HG02678 (cell line): ENCODE results near the gene FOXN3.

Source experiments
- ATAC-seq: cut with Tn5 transposase; IDR thresholded peaks from one replicate; pipeline ENCODE4 v1.9.1; 2021; ENCODE audit warnings: mild to moderate bottlenecking, moderate library complexity; ENCODE audit not compliant: unreplicated experiment

FOXN3 gene

GRCh38 chr14:89386212-89386886 lies 30.7 kb downstream of the FOXN3 start:
- no peak for ATAC-seq

- no peak for ATAC-seq
Measured at GRCh38 chr14:89384636-89385035, 32.4 kb downstream of the FOXN3 start.

GRCh38 chr14:89384023-89384422 lies 33.0 kb downstream of the FOXN3 start:
- ATAC-seq = peak; percentile 90

- no peak for ATAC-seq
Measured at GRCh38 chr14:89382901-89383845, 33.9 kb downstream of the FOXN3 start.

GRCh38 chr14:89382487-89382886 lies 34.5 kb downstream of the FOXN3 start:
- no peak for ATAC-seq

GRCh38 chr14:89379891-89380820 lies 36.9 kb downstream of the FOXN3 start:
- ATAC-seq = no peak

GRCh38 chr14:89379006-89379405 lies 38.0 kb downstream of the FOXN3 start:
- ATAC-seq = no peak

GRCh38 chr14:89378119-89378518 lies 38.9 kb downstream of the FOXN3 start:
- ATAC-seq = peak; percentile 86

- no peak for ATAC-seq
Measured at GRCh38 chr14:89377544-89377943, 39.5 kb downstream of the FOXN3 start.

- ATAC-seq = no peak
Measured at GRCh38 chr14:89374908-89375307, 42.1 kb downstream of the FOXN3 start.

GRCh38 chr14:89373185-89373584 lies 43.8 kb downstream of the FOXN3 start:
- ATAC-seq = no peak

GRCh38 chr14:89372512-89372883 lies 44.5 kb downstream of the FOXN3 start:
- no peak for ATAC-seq

GRCh38 chr14:89371585-89372511 lies 45.2 kb downstream of the FOXN3 start:
- no peak for ATAC-seq

- ATAC-seq = no peak
Measured at GRCh38 chr14:89370781-89371180, 46.3 kb downstream of the FOXN3 start.

GRCh38 chr14:89370381-89370780 lies 46.7 kb downstream of the FOXN3 start:
- ATAC-seq = no peak

GRCh38 chr14:89369656-89370055 lies 47.4 kb downstream of the FOXN3 start:
- ATAC-seq = no peak

GRCh38 chr14:89368490-89369477 lies 48.2 kb downstream of the FOXN3 start:
- no peak for ATAC-seq

GRCh38 chr14:89367779-89368120 lies 49.3 kb downstream of the FOXN3 start:
- no peak for ATAC-seq
